Urinary bladder (tissue), 4 donors: ENCODE results near the gene TDRD9. TPM values are rescaled to one million over a fixed set of nuclear protein-coding genes. Genes with fewer than 3 reads are reported as not detected.
"Not testable (repeated sequence)": the region's sequence is repeated elsewhere in the genome, so short reads cannot be mapped to it uniquely, and the experiment has no call there.

ENCODE experiments used
- DNase-seq: peaks from one replicate; pipeline ENCODE4 v3.0.0-alpha.2; 2015; ENCODE audit errors: extremely low spot score
- H3K27ac ChIP-seq: one replicate; pipeline ENCODE4 v1.5.1; 2013; ENCODE audit warnings: low read depth, mild to moderate bottlenecking, moderate library complexity
- H3K36me3 ChIP-seq: one replicate; pipeline ENCODE4 v1.6.1; 2013; ENCODE audit warnings: mild to moderate bottlenecking, moderate library complexity; ENCODE audit not compliant: insufficient read depth
- H3K4me1 ChIP-seq: one replicate; pipeline ENCODE4 v1.6.1; 2013; ENCODE audit warnings: mild to moderate bottlenecking, moderate library complexity; ENCODE audit not compliant: insufficient read depth
- H3K4me3 ChIP-seq: one replicate; pipeline ENCODE4 v1.5.1; 2013; ENCODE audit warnings: low read depth, low read length
- WGBS: extraction: QIAGEN DNeasy Blood & Tissue Kit; methylation state at CpG from one replicate; pipeline ENCODE4 v1.1.7; 2013; 5-methylcytosine and 5-hydroxymethylcytosine counted together
- polyA plus RNA-seq: library from polyadenylated mRNA; stranded (reverse); fragments of 200-250 nt; gene quantifications from one replicate; pipeline ENCODE4 v1.2.3, GENCODE V29; 2013
- total RNA-seq: library from RNA; depleted of rRNA; stranded (reverse); fragments of >200 nt; gene quantifications from one replicate; pipeline ENCODE4 v1.2.3, GENCODE V29; 2014
- donor health status: healthy with polysubstance abuse.
- donor health status: healthy.

The TDRD9 gene
- total and polyA plus RNA-seq, 2 donors, result 0.95 to 2.4 TPM

- Histone ChIP-seq H3K4me3 (no peak overlapping the region), H3K36me3 (no peaks in the 10 kb centered on the region), H3K4me1 (peaks cover 2% of the 10 kb centered on the region), H3K27ac (no peak overlapping the region)
- WGBS, result 82% methylated on average over 10 of the region's 10 CpGs
- no peak for DNase-seq
These were observed 40.6 kb upstream of the TDRD9 start for GRCh38 chr14:103887557-103888115.

- H3K4me3 ChIP-seq, H3K4me1 ChIP-seq, DNase-seq, H3K36me3 ChIP-seq, H3K27ac ChIP-seq: not testable (repeated sequence)
- 92% methylated on average over 5 of the region's 8 CpGs for WGBS
These were observed 39.3 kb upstream of the TDRD9 start for GRCh38 chr14:103889002-103889312.

- WGBS, result 56% methylated on average over 31 of the region's 31 CpGs
- Histone ChIP-seq H3K4me1 (peaks cover 2% of the 10 kb centered on the region), H3K36me3 (no peaks in the 10 kb centered on the region), H3K4me3 (no peak overlapping the region), H3K27ac (peak overlapping the region; percentile 83)
- no peak for DNase-seq
These were observed 38.8 kb upstream of the TDRD9 start for GRCh38 chr14:103889313-103890051.

- no peak for DNase-seq
- Histone ChIP-seq H3K4me1 (peaks cover 2% of the 10 kb centered on the region), H3K4me3 (no peak overlapping the region), H3K36me3 (no peaks in the 10 kb centered on the region), H3K27ac (no peak overlapping the region)
- 72% methylated on average over 10 of the region's 10 CpGs for WGBS
These were observed 38.2 kb upstream of the TDRD9 start for GRCh38 chr14:103890052-103890371.

- 81% methylated on average over 18 of the region's 18 CpGs for WGBS
- no peak overlapping the region for H3K27ac ChIP-seq
- H3K4me3 ChIP-seq, result no peak overlapping the region
- no peak for DNase-seq
- H3K4me1 ChIP-seq, result peaks cover 2% of the 10 kb centered on the region
- no peaks in the 10 kb centered on the region for H3K36me3 ChIP-seq
These were observed 37.2 kb upstream of the TDRD9 start for GRCh38 chr14:103890821-103891666.

- Histone ChIP-seq H3K4me1 (peaks cover 1% of the 10 kb centered on the region), H3K4me3 (no peak overlapping the region), H3K27ac (no peak overlapping the region), H3K36me3 (no peaks in the 10 kb centered on the region)
- 90% methylated on average over 15 of the region's 15 CpGs for WGBS
- DNase-seq, result no peak
These were observed 36.5 kb upstream of the TDRD9 start for GRCh38 chr14:103891667-103892215.

GRCh38 chr14:103892247-103892646 lies 36.0 kb upstream of the TDRD9 start:
- WGBS, result 86% methylated on average over 8 of the region's 8 CpGs
- no peak for DNase-seq
- no peak overlapping the region for H3K27ac ChIP-seq
- H3K36me3 ChIP-seq, result no peaks in the 10 kb centered on the region
- H3K4me1 ChIP-seq, result no peaks in the 10 kb centered on the region
- no peak overlapping the region for H3K4me3 ChIP-seq

GRCh38 chr14:103894034-103894722 lies 34.1 kb upstream of the TDRD9 start:
- no peak overlapping the region for H3K4me3 ChIP-seq
- H3K36me3 ChIP-seq, result no peaks in the 10 kb centered on the region
- no peak for DNase-seq
- no peaks in the 10 kb centered on the region for H3K4me1 ChIP-seq
- H3K27ac ChIP-seq, result no peak overlapping the region
- 76% methylated on average over 26 of the region's 26 CpGs for WGBS

- no peak for DNase-seq
- Histone ChIP-seq H3K36me3 (no peaks in the 10 kb centered on the region), H3K4me1 (no peaks in the 10 kb centered on the region), H3K27ac (no peak overlapping the region), H3K4me3 (no peak overlapping the region)
- WGBS, result 89% methylated on average over 7 of the region's 7 CpGs
These were observed 33.6 kb upstream of the TDRD9 start for GRCh38 chr14:103894723-103895059.

GRCh38 chr14:103896578-103896977 lies 31.7 kb upstream of the TDRD9 start:
- WGBS, result 71% methylated on average over 6 of the region's 6 CpGs
- H3K4me3 ChIP-seq, result no peak overlapping the region
- H3K27ac ChIP-seq, result no peak overlapping the region
- DNase-seq, result no peak
- no peaks in the 10 kb centered on the region for H3K4me1 ChIP-seq
- no peaks in the 10 kb centered on the region for H3K36me3 ChIP-seq

GRCh38 chr14:103897075-103897947 lies 30.9 kb upstream of the TDRD9 start:
- H3K27ac ChIP-seq, result no peak overlapping the region
- WGBS, result 70% methylated on average over 27 of the region's 27 CpGs
- DNase-seq, result no peak

GRCh38 chr14:103898204-103898603 lies 30.1 kb upstream of the TDRD9 start:
- Histone ChIP-seq H3K4me3 (no peak overlapping the region), H3K27ac (no peak overlapping the region), H3K36me3 (no peaks in the 10 kb centered on the region), H3K4me1 (no peaks in the 10 kb centered on the region)
- 85% methylated on average over 4 of the region's 4 CpGs for WGBS
- no peak for DNase-seq

More at GRCh38 chr14:103897075-103897947, 30.9 kb upstream of the TDRD9 start:
- Histone ChIP-seq H3K4me1 (no peaks in the 10 kb centered on the region), H3K4me3 (no peak overlapping the region), H3K36me3 (no peaks in the 10 kb centered on the region)

GRCh38 chr14:103898711-103899110 lies 29.5 kb upstream of the TDRD9 start:
- WGBS, result 84% methylated on average over 9 of the region's 9 CpGs
- Histone ChIP-seq H3K36me3 (no peaks in the 10 kb centered on the region), H3K27ac (no peak overlapping the region), H3K4me3 (no peak overlapping the region), H3K4me1 (no peaks in the 10 kb centered on the region)
- no peak for DNase-seq
